Liver (tissue), 9 donors: Measurements from ENCODE around the gene ENTREP3. TPM values are rescaled to one million over a fixed set of nuclear protein-coding genes. Genes with fewer than 3 reads are reported as not detected.
"Not testable (repeated sequence)": the region's sequence is repeated elsewhere in the genome, so short reads cannot be mapped to it uniquely, and the experiment has no call there.

Source experiments
- DNase-seq: peaks from one replicate; pipeline ENCODE4 v3.0.0-alpha.2; 2017; ENCODE audit warnings: low spot score
- H3K27ac ChIP-seq, 2 donors: one replicate each; pipeline ENCODE4 v1.7.0; 2013; ENCODE audit warnings: inconsistent platforms in 2 of 2, low read length in 2 of 2, control low read depth in 1 of 2, low read depth in 1 of 2, mild to moderate bottlenecking in 1 of 2
- H3K27me3 ChIP-seq, 4 donors: one replicate each; pipeline versions ENCODE4 v1.6.1 to v1.7.0; 2013; ENCODE audit warnings: low read length in 3 of 4, inconsistent platforms in 1 of 4, mild to moderate bottlenecking in 1 of 4, moderate library complexity in 1 of 4; ENCODE audit not compliant: control insufficient read depth in 4 of 4, insufficient read depth in 4 of 4
- H3K36me3 ChIP-seq, 4 donors: one replicate each; pipeline versions ENCODE4 v1.6.1 to v1.7.0; 2013; ENCODE audit warnings: low read length in 3 of 4, mild to moderate bottlenecking in 3 of 4, low read depth in 1 of 4, moderate library complexity in 1 of 4; ENCODE audit not compliant: control insufficient read depth in 4 of 4, insufficient read depth in 3 of 4
- H3K4me1 ChIP-seq, 4 donors: one replicate each; pipeline versions ENCODE4 v1.6.1 to v1.7.0; 2013; ENCODE audit warnings: low read length in 3 of 4, mild to moderate bottlenecking in 3 of 4, moderate library complexity in 1 of 4; ENCODE audit not compliant: control insufficient read depth in 4 of 4, insufficient read depth in 4 of 4
- H3K4me3 ChIP-seq, 3 donors: one replicate each; pipeline versions ENCODE4 v1.6.1 to v1.7.0; 2013; ENCODE audit warnings: low read length in 3 of 3, control low read depth in 1 of 3, low read depth in 1 of 3, mild to moderate bottlenecking in 1 of 3
- H3K9ac ChIP-seq, 2 donors: one replicate each; pipeline ENCODE4 v1.7.0; 2013; ENCODE audit warnings: low read length in 2 of 2, mild to moderate bottlenecking in 2 of 2, moderate library complexity in 2 of 2, control low read depth in 1 of 2, low read depth in 1 of 2
- H3K9me3 ChIP-seq, 4 donors: one replicate each; pipeline versions ENCODE4 v1.6.1 to v1.7.0; 2013; ENCODE audit warnings: low read length in 3 of 4; ENCODE audit not compliant: control insufficient read depth in 4 of 4
- GABPA ChIP-seq, 2 donors: IDR thresholded peaks in 1 of 2; conservative IDR thresholded peaks in 1 of 2; 2 replicates each; pipeline ENCODE4 v1.6.1; 2016; ENCODE audit warnings: antibody characterized with exemption in 2 of 2, mild to moderate bottlenecking in 1 of 2, moderate library complexity in 1 of 2
- HNF4G ChIP-seq: IDR thresholded peaks from 2 replicates; pipeline ENCODE4 v1.6.1; 2016; ENCODE audit warnings: antibody characterized with exemption
- JUND ChIP-seq, 2 donors: IDR thresholded peaks; 2 replicates each; pipeline ENCODE4 v1.6.1; 2016; ENCODE audit warnings: antibody characterized with exemption in 2 of 2
- SP1 ChIP-seq: IDR thresholded peaks from 2 replicates; pipeline ENCODE4 v1.6.1; 2018; ENCODE audit warnings: antibody characterized with exemption, mild to moderate bottlenecking
- YY1 ChIP-seq: IDR thresholded peaks from 2 replicates; pipeline ENCODE4 v1.6.1; 2016; ENCODE audit warnings: antibody characterized with exemption, mild to moderate bottlenecking
- WGBS: extraction: QIAGEN DNeasy Blood & Tissue Kit; methylation state at CpG from one replicate; pipeline ENCODE4 v1.1.7; 2013; 5-methylcytosine and 5-hydroxymethylcytosine counted together
- polyA plus RNA-seq, 2 donors: library from polyadenylated mRNA; stranded (reverse) in 1 of 2; unstranded in 1 of 2; fragments of 200-250 nt in 1 of 2; fragments of >200 nt in 1 of 2; fragmentation: Nextera tagmentation in 1 of 2; extraction: Ambion mirVana in 1 of 2; gene quantifications; one replicate each; pipeline versions ENCODE4 v1.2.1 to v1.2.3, GENCODE V29; 2013 to 2015
- total RNA-seq, 2 donors: library from RNA; depleted of rRNA; stranded (reverse); fragments of >200 nt; gene quantifications; one replicate each; pipeline ENCODE4 v1.2.3, GENCODE V29; 2014
- TF ChIP-seq, protein P1 (sequence below): fragments of 150-350 bp; IDR thresholded peaks from 2 replicates; pipeline ENCODE4 v1.5.1; 2017; ENCODE audit warnings: improper control_type of control experiment, low read depth, low read length; ENCODE audit not compliant: missing input control
- donor health status: healthy.
- donor health status: healthy.
- donor health status: healthy.
- donor health status: healthy.
- donor health status: healthy.

ENTREP3 gene
- total and polyA plus RNA-seq, 4 donors, result 2.8 to 7.9 (median 3.5) TPM

DNA sequence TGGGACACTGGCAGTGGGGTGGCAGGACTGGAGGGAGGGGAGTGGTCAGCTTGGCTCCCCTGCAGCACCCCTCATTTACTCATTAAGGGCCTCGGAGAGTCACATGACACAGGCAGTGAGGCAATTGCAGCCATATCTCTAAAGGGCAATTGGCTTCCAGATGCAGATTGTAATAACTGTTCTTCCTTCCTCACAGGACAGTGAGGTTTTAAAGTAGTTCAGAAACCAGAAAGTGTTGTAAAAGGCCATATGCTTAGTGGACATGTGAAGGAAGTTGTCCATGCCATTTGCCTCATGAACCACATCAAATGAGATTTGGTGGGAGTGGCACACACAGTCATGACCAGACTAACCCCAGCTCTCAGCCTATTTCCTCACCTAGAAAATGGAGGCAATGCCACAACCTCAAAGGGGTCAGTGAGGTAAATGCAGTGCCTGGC, 35.7 kb downstream of the ENTREP3 start:
- peaks cover 0 to 3% (median 1%) of the 10 kb centered on the region in 4 donors for H3K4me1 ChIP-seq
- no peaks in the 10 kb centered on the region for H3K36me3 ChIP-seq
- TF ChIP-seq YY1 (peak; percentile 87), HNF4G (no peak), SP1 (no peak)
- TF ChIP-seq, protein P1, sequence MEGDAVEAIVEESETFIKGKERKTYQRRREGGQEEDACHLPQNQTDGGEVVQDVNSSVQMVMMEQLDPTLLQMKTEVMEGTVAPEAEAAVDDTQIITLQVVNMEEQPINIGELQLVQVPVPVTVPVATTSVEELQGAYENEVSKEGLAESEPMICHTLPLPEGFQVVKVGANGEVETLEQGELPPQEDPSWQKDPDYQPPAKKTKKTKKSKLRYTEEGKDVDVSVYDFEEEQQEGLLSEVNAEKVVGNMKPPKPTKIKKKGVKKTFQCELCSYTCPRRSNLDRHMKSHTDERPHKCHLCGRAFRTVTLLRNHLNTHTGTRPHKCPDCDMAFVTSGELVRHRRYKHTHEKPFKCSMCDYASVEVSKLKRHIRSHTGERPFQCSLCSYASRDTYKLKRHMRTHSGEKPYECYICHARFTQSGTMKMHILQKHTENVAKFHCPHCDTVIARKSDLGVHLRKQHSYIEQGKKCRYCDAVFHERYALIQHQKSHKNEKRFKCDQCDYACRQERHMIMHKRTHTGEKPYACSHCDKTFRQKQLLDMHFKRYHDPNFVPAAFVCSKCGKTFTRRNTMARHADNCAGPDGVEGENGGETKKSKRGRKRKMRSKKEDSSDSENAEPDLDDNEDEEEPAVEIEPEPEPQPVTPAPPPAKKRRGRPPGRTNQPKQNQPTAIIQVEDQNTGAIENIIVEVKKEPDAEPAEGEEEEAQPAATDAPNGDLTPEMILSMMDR, result no peak
- H3K9me3 ChIP-seq, result no peaks in the 10 kb centered on the region
- no peaks in the 10 kb centered on the region for H3K27me3 ChIP-seq
- DNase-seq, result no peak
- H3K9ac ChIP-seq, result no peak overlapping the region
- H3K4me3 ChIP-seq, result no peak overlapping the region
- H3K27ac ChIP-seq, result no peak overlapping the region
- 13% methylated on average over 1 of the region's 1 CpG for WGBS

DNA sequence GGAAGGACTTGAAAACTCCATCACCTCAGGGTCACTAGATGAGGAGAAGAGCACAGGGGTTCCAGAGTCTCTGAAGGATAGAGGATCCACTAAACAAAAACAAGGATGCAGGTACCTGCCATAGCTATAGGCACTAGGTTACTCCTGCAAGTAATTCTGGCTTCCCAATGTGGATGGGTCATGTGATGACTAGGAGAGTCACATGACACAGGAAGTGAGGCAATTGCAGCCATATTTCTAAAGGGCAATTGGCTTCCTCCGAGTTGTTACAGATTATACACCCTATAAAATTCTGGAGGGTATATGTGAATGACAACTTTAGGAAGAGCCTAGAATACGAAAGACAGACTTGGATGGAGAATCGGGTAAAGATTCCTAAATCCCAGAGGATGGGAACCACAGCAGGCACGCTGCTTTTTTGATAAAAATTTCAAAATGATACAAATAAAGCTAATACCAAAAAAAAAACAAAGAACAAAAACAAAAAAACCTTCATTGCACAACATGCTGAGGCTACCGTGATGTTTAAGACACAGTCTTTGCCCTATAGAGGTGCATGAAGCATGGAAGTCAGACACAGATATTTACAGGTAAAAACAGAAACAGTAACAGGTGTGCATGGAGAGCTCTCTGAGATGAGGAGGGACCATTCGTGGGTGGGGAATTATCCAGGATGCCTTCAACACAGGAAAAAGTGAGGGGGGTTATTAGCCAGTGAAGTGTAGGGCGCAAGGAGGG, 36.3 kb downstream of the ENTREP3 start:
- no peak for DNase-seq
- Histone ChIP-seq H3K27me3 (no peaks in the 10 kb centered on the region), H3K36me3 (no peaks in the 10 kb centered on the region), H3K9ac (no peak overlapping the region), H3K9me3 (no peaks in the 10 kb centered on the region), H3K4me1 (peaks cover 0 to 3% (median 1%) of the 10 kb centered on the region in 4 donors), H3K27ac (no peak overlapping the region), H3K4me3 (peak overlapping the region in 1 of 3 donors; percentile 15)
- 38% methylated on average over 7 of the region's 7 CpGs for WGBS
- no peak for TF ChIP-seq JUND (IDR thresholded peaks at IDR 0.05)
- TF ChIP-seq YY1, result peak; percentile 99
- TF ChIP-seq GABPA (IDR thresholded peaks at IDR 0.05 in 1 of 2, conservative IDR thresholded peaks at IDR 0.05 in 1 of 2), result peak in 1 of 2 donors; percentile 20

DNA sequence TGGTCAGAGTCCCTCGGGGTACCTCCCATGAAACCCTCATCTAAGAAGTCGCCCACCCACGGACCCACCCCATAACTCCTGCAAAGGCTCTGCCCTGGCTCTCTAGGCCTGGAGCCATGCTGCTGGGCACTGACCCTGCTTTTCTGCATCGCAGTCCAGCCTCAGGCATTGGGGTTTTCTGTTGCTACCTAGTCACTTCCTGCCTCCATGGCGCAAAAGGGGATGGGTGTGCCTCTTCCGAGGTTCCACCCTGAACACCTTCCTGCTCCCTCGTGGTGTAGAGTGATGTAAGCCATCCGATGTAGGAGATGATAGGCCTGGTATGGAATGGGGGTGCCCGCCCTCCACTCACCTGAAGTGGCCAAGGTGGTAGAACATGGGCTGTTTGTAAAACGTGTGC, 40.6 kb downstream of the ENTREP3 start:
- H3K27me3 ChIP-seq, H3K4me3 ChIP-seq, H3K27ac ChIP-seq, H3K36me3 ChIP-seq, DNase-seq, H3K9ac ChIP-seq, H3K4me1 ChIP-seq, H3K9me3 ChIP-seq: not testable (repeated sequence)
- WGBS, result 87% methylated on average over 9 of the region's 10 CpGs

DNA sequence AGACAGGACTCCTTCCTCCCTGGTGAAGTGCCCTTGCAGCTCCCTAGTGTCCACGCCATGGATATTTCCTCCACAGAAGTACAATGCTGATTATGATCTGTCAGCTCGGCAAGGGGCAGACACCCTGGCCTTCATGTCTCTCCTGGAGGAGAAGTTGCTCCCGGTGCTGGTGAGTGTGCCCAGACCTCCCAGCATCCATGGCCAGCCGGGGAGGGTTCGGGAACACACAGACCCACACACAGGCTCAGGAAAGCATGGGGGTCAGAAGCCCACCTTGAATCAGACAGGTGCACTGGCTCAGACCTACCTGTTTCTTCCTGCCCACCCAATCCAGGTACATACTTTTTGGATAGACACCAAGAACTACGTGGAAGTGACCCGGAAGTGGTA, 43.2 kb downstream of the ENTREP3 start:
- not testable (repeated sequence) for DNase-seq, H3K27ac ChIP-seq

DNA sequence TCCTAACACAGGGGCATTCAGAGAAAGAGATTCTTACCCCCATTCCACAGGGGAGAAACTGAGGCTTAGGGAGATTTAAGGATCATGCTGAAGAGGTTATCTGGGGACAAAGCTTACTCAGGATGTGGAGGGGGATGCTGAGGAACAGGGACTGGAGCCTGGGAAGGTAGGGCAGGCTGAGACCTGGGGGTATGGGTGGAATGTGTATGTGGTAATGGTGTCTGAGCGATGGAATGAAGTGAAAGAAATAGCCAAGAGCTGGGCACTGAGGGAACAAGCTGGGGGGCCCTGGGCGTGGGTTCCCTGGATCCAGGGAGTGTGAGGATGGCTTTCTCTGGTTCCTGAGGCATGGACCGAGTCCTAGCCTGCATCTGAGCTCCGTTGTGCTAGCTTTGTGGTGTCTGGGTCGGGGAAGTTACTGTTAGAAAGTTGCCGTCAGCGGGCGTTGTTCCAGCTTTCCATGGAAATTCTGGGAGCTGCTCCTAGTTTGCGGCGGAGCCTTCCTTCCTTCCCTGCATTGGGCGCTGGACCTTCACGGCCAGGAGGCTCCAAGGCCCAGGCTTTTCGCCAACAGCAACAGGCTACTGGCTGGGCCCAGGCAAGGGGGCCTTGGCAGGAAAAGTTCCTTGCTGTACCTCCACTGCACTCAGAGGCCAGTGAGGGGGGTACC, 43.8 kb downstream of the ENTREP3 start:
- H3K27me3 ChIP-seq, H3K36me3 ChIP-seq, H3K9ac ChIP-seq, H3K4me3 ChIP-seq, H3K9me3 ChIP-seq, DNase-seq, H3K27ac ChIP-seq: not testable (repeated sequence)
- WGBS, result 86% methylated on average over 13 of the region's 13 CpGs
- H3K4me1 ChIP-seq, result peaks cover 2 to 28% (median 24%) of the 10 kb centered on the region in 4 donors

More for the DNA sequence above, 43.2 kb downstream of the ENTREP3 start:
- 87% methylated on average over 7 of the region's 7 CpGs for WGBS
- not testable (repeated sequence) for H3K9me3 ChIP-seq, H3K36me3 ChIP-seq, H3K27me3 ChIP-seq, H3K4me3 ChIP-seq, H3K9ac ChIP-seq
- H3K4me1 ChIP-seq, result peaks cover 2 to 25% (median 22%) of the 10 kb centered on the region in 4 donors
